ENCODE data around the gene RAB3D.

RAB3D gene

GRCh38 chr19:11279505-11280236, 59.8 kb downstream of the RAB3D start:
- TF ChIP-seq TAF1 (IDR thresholded peaks at IDR 0.05; ENCODE audit: borderline replicate concordance, insufficient read depth, low read length): no peak
- no peak for TF ChIP-seq POLR2AphosphoS5 (IDR thresholded peaks at IDR 0.05; ENCODE audit: low read depth, low read length)
- no peak for TF ChIP-seq FOXP2 (optimal IDR thresholded peaks at IDR 0.05; ENCODE audit: borderline replicate concordance, extremely low read depth, extremely low read length, insufficient read depth)
- no peak for TF ChIP-seq SIN3A (IDR thresholded peaks at IDR 0.05; ENCODE audit: borderline replicate concordance, insufficient read depth, low read length)
- no peak for TF ChIP-seq REST (IDR thresholded peaks at IDR 0.05; ENCODE audit: insufficient read depth in 1 of 2, low read depth in 2 of 2, low read length in 2 of 2)

DNA sequence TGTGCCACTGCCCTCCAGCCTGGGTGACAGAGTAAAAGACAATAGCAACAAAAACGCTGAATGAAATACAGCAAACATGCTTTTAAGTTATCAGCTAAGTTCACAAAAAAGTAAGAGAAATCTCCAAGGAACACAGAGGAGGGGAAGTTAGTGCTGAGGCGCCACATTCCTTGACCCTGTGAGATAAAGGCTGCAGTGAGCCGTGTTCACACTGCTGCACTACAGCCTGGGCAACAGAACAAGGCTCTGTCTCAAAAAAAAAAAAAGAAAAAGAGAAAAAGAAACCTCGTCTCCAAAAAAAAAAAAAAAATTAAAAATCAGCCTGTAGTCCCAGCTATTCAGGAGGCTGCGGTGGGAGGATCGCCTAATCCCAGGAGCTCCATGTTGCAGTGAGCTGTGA, 60.8 kb downstream of the RAB3D start:
- no peak for TF ChIP-seq FOXP2 (optimal IDR thresholded peaks at IDR 0.05; ENCODE audit: borderline replicate concordance, extremely low read depth, extremely low read length, insufficient read depth)
- TF ChIP-seq REST (IDR thresholded peaks at IDR 0.05; ENCODE audit: insufficient read depth in 1 of 2, low read depth in 2 of 2, low read length in 2 of 2): no peak
- no peak for TF ChIP-seq TAF1 (IDR thresholded peaks at IDR 0.05; ENCODE audit: borderline replicate concordance, insufficient read depth, low read length)
- no peak for TF ChIP-seq POLR2AphosphoS5 (IDR thresholded peaks at IDR 0.05; ENCODE audit: low read depth, low read length)
- TF ChIP-seq SIN3A (IDR thresholded peaks at IDR 0.05; ENCODE audit: borderline replicate concordance, insufficient read depth, low read length): no peak

- TF ChIP-seq SIN3A (IDR thresholded peaks at IDR 0.05; ENCODE audit: borderline replicate concordance, insufficient read depth, low read length): no peak
- TF ChIP-seq TAF1 (IDR thresholded peaks at IDR 0.05; ENCODE audit: borderline replicate concordance, insufficient read depth, low read length): no peak
- no peak for TF ChIP-seq REST (IDR thresholded peaks at IDR 0.05; ENCODE audit: insufficient read depth in 1 of 2, low read depth in 2 of 2, low read length in 2 of 2)
- TF ChIP-seq POLR2AphosphoS5 (IDR thresholded peaks at IDR 0.05; ENCODE audit: low read depth, low read length): no peak
- TF ChIP-seq FOXP2 (optimal IDR thresholded peaks at IDR 0.05; ENCODE audit: borderline replicate concordance, extremely low read depth, extremely low read length, insufficient read depth): no peak
Observed at GRCh38 chr19:11274533-11275086, 64.8 kb downstream of the RAB3D start.

DNA sequence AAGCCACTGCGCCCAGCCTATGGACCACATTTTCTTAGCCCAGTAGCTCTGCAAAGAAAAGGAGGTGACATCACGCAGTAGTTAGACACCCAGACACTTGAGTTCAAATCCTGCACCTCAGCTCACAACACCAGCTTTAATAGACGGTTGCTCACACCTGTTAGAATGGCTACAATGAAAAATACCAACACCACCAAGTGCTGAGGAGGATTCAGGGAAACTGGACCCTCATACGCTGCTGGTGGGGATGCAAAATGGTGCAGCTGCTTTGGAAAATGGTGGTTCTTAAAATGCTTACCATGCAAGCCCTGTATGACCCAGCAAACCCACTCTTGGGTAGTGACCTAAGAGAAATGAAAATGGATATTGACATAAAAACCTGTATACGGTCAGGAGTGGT, 65.5 kb downstream of the RAB3D start:
- TF ChIP-seq SIN3A (IDR thresholded peaks at IDR 0.05; ENCODE audit: borderline replicate concordance, insufficient read depth, low read length) (no peak), POLR2AphosphoS5 (IDR thresholded peaks at IDR 0.05; ENCODE audit: low read depth, low read length) (no peak), REST (IDR thresholded peaks at IDR 0.05; ENCODE audit: insufficient read depth in 1 of 2, low read depth in 2 of 2, low read length in 2 of 2) (no peak), FOXP2 (optimal IDR thresholded peaks at IDR 0.05; ENCODE audit: borderline replicate concordance, extremely low read depth, extremely low read length, insufficient read depth) (no peak), TAF1 (IDR thresholded peaks at IDR 0.05; ENCODE audit: borderline replicate concordance, insufficient read depth, low read length) (no peak)
